PC-9 (cell line): ENCODE data around the gene ABCA7. TPM values are rescaled to one million over a fixed set of nuclear protein-coding genes. Genes with fewer than 3 reads are reported as not detected.
"Not testable (repeated sequence)": the region's sequence is repeated elsewhere in the genome, so short reads cannot be mapped to it uniquely, and the experiment has no call there.

Source experiments
- BruUV-seq: library from RNA; stranded (reverse); fragments of 400-500 nt; replicated peaks from 2 replicates; lab custom pipeline; 2021; lab: Mats Ljungman, UMichigan
- CTCF ChIA-PET: fragments of 300-600 bp; sonication (Branson Sonifier 250); formaldehyde crosslinking; loops from one replicate; lab custom pipeline; 2022; ENCODE audit warnings: antibody characterized with exemption; lab: Charles Lee
- POLR2A ChIA-PET: fragments of 300-600 bp; sonication (Branson Sonifier 250); formaldehyde crosslinking; loops from one replicate; lab custom pipeline; 2022; ENCODE audit warnings: antibody characterized with exemption; ENCODE audit not compliant: unreplicated experiment; lab: Charles Lee
- DNase-seq, 2 experiments: peaks; one replicate each; pipeline versions ENCODE4 v3.0.0 to v3.0.0-alpha.2; 2015 to 2022; ENCODE audit warnings: mixed read lengths in 1 of 2
- H2AFZ ChIP-seq: fragments of 200-600 bp; sonication (generic); 2 replicates; pipeline ENCODE4 v1.8.1; 2017; ENCODE audit warnings: antibody characterized with exemption
- H3F3A ChIP-seq: fragments of 200-600 bp; sonication (generic); 2 replicates; pipeline ENCODE4 v1.8.1; 2017; ENCODE audit warnings: antibody characterized with exemption, mild to moderate bottlenecking, low read depth; ENCODE audit not compliant: insufficient read depth
- H3K27ac ChIP-seq: fragments of 200-600 bp; sonication (generic); 2 replicates; pipeline ENCODE4 v1.6.1; 2016; ENCODE audit warnings: mixed run types
- H3K27me3 ChIP-seq: fragments of 200-600 bp; sonication (generic); 2 replicates; pipeline ENCODE4 v1.6.1; 2016; ENCODE audit warnings: low read depth, mixed run types; ENCODE audit not compliant: insufficient read depth
- H3K36me3 ChIP-seq: fragments of 200-600 bp; sonication (generic); 2 replicates; pipeline ENCODE4 v1.6.1; 2016; ENCODE audit warnings: low read depth, mixed run types
- H3K4me1 ChIP-seq: fragments of 200-600 bp; sonication (generic); replicated peaks from 2 replicates; pipeline ENCODE4 v1.6.1; 2016; ENCODE audit warnings: mixed run types; ENCODE audit not compliant: insufficient read depth
- H3K4me2 ChIP-seq: fragments of 200-600 bp; sonication (generic); 2 replicates; pipeline ENCODE4 v1.6.1; 2017; ENCODE audit warnings: mixed run types
- H3K4me3 ChIP-seq: fragments of 200-600 bp; sonication (generic); 2 replicates; pipeline ENCODE4 v1.6.1; 2016; ENCODE audit warnings: mixed run types
- H3K79me2 ChIP-seq: fragments of 200-600 bp; sonication (generic); 2 replicates; pipeline ENCODE4 v1.6.1; 2017; ENCODE audit warnings: low read depth, mixed run types
- H3K9me2 ChIP-seq: fragments of 200-600 bp; sonication (generic); 2 replicates; pipeline ENCODE4 v1.8.1; 2017; ENCODE audit warnings: mild to moderate bottlenecking; ENCODE audit not compliant: insufficient read depth
- H3K9me3 ChIP-seq: fragments of 200-600 bp; sonication (generic); 2 replicates; pipeline ENCODE4 v1.8.1; 2016; ENCODE audit warnings: low read depth; ENCODE audit not compliant: insufficient read depth
- H4K20me1 ChIP-seq: fragments of 200-600 bp; sonication (generic); 2 replicates; pipeline ENCODE4 v1.8.1; 2017; ENCODE audit not compliant: insufficient read depth
- CTCF ChIP-seq: fragments of 200-600 bp; sonication (generic); conservative IDR thresholded peaks from 2 replicates; pipeline ENCODE4 v1.6.1; 2017; ENCODE audit warnings: mixed run types, antibody characterized with exemption, mild to moderate bottlenecking, moderate library complexity
- EZH2 ChIP-seq: fragments of 200-600 bp; sonication (generic); IDR thresholded peaks from 2 replicates; pipeline ENCODE4 v1.8.0; 2017; ENCODE audit warnings: antibody characterized with exemption, low read depth
- intact Hi-C: fragments of 100-400 bp; cut with micrococcal nuclease; formaldehyde crosslinking; loops from one replicate; pipeline ENCODE4 v1.10.0; 2022; ENCODE audit not compliant: unreplicated experiment
- total RNA-seq: library from RNA; stranded (reverse); gene quantifications from 2 replicates; pipeline ENCODE4 v1.2.3, GENCODE V29; 2021

The ABCA7 gene
- total RNA-seq, 1 experiment from 2014 or later: 29.9 TPM

DNA sequence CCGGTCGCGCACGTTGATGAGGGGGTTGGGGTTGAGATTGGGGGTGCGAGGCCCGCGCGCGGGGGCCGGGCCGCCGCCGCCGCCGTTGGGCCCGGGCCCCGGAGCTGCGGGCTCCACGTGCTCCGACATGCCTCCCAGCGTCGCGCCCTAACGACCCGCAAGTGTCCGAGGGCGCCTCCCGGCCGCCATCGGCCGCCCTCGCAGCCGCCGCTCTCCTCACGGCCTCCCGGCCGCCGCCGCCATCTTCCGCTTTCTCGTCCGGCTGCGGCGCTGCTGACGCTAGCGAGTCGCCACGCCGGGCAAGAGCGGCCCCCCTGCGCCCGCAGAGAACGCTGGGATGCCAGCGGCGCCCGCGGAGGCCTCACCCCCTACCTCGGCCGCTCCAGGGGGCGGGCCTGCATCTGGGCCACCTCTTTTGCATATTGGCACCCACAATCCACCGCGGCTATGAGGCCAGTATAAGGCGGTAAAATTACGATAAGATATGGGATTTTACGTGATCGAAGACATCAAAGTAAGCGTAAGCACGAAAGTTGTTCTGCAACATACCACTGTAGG lies 19.0 kb upstream of the ABCA7 start, which contains the start of gene TMEM259:
Gene TMEM259 (minus strand): TSS at position 256 of the 558 bp plus-strand sequence. CDS start 127 bp downstream, at position 129.
- H3K4me2 ChIP-seq: peak within 1 kb of the TSS; percentile 95
- CTCF ChIA-PET: no interaction called here
- peak within 1 kb of the TSS; percentile 77 for H3K27ac ChIP-seq
- BruUV-seq: no TSS peak
- no peaks in the 10 kb centered on the region for H3K9me3 ChIP-seq
- no peaks in the 10 kb centered on the region for H3K36me3 ChIP-seq
- no peak within 1 kb of the TSS; the same call in 1 of the 2 replicates for H2AFZ ChIP-seq
- no peaks in the 10 kb centered on the region for H3K9me2 ChIP-seq
- peak within 1 kb of the TSS; percentile 86 for H3K4me3 ChIP-seq
- H3K79me2 ChIP-seq: peaks cover 49% of the 10 kb centered on the region
- intact Hi-C loops: loop anchor here (1.0 kb wide), 1 partner anchor 145 kb away; no protein-coding TSS in a partner anchor
- no peaks in the 10 kb centered on the region for H3K27me3 ChIP-seq
- no peak for TF ChIP-seq CTCF
- no peak for TF ChIP-seq EZH2
- peaks cover 37% of the 10 kb centered on the region for H3K4me1 ChIP-seq
- POLR2A ChIA-PET: interaction anchor here (0.7 kb wide), 1 partner anchor 9 kb away, joined by 6 read pairs; no protein-coding TSS in a partner anchor
- H3F3A ChIP-seq: peaks cover 38% of the 10 kb centered on the region
- DNase-seq: peak; percentile 82 to 97
- peaks cover 40% of the 10 kb centered on the region for H4K20me1 ChIP-seq

DNA sequence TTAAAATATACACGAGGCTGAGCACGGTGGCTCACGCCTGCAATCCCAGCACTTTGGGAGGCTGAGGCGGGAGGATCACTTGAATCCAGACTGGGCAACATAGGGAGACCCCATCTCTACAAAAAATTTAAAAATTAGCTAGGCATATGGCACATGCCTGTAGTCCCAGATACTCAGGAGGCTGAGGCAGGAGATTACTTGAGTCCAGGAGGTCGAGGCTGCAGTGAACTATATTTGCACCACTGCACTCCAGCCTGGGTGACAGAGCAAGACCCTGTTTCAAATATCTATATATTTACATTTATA lies 16.1 kb upstream of the ABCA7 start:
- H2AFZ ChIP-seq, H3K27me3 ChIP-seq, H3K4me3 ChIP-seq, H3K9me2 ChIP-seq, intact Hi-C loops, H3K9me3 ChIP-seq, H3K27ac ChIP-seq, H3K4me2 ChIP-seq, POLR2A ChIA-PET, DNase-seq, H3K36me3 ChIP-seq, BruUV-seq: not testable (repeated sequence)
- CTCF ChIA-PET: interaction anchor here (0.7 kb wide), 1 partner anchor 230 kb away, joined by 4 read pairs; no protein-coding TSS in a partner anchor
- peaks cover 36% of the 10 kb centered on the region for H3K79me2 ChIP-seq
- H3K4me1 ChIP-seq: peaks cover 19% of the 10 kb centered on the region
- peaks cover 40% of the 10 kb centered on the region for H3F3A ChIP-seq
- H4K20me1 ChIP-seq: peaks cover 16% of the 10 kb centered on the region

GRCh38 chr19:1025080-1025479 lies 14.8 kb upstream of the ABCA7 start:
- H3K4me1 ChIP-seq, BruUV-seq, H3K4me2 ChIP-seq, H2AFZ ChIP-seq, H3K9me3 ChIP-seq, POLR2A ChIA-PET, H4K20me1 ChIP-seq, H3K9me2 ChIP-seq, H3K27me3 ChIP-seq, H3K27ac ChIP-seq, H3K4me3 ChIP-seq, DNase-seq, H3K36me3 ChIP-seq, intact Hi-C loops: not testable (repeated sequence)
- Histone ChIP-seq H3F3A (peaks cover 40% of the 10 kb centered on the region), H3K79me2 (peaks cover 36% of the 10 kb centered on the region)
- CTCF ChIA-PET: interaction anchor here (0.6 kb wide), 1 partner anchor 142 kb away, joined by 5 read pairs; no protein-coding TSS in a partner anchor

GRCh38 chr19:1025960-1026782 lies 13.7 kb upstream of the ABCA7 start, which contains the start of gene CNN2:
Gene CNN2, plus strand, starts transcription at chr19:1026608. Its CDS starts 54 bp downstream, at chr19:1026662.
- no peaks in the 10 kb centered on the region for H3K27me3 ChIP-seq
- peak within 1 kb of the TSS; percentile 80 for H2AFZ ChIP-seq
- H4K20me1 ChIP-seq: peaks cover 5% of the 10 kb centered on the region; the same call in 1 of the 2 replicates
- DNase-seq: peak in 1 of 2 experiments; percentile 75
- no peaks in the 10 kb centered on the region for H3K9me2 ChIP-seq
- H3K36me3 ChIP-seq: no peaks in the 10 kb centered on the region
- H3K4me1 ChIP-seq: peaks cover 9% of the 10 kb centered on the region; the same call in 1 of the 2 replicates
- TF ChIP-seq EZH2 (no peak), CTCF (no peak)
- BruUV-seq: TSS peak; percentile 42
- ChIA-PET CTCF (no interaction called here), POLR2A (interaction anchor here (0.5 to 1.5 kb wide), 8 partner anchors 9 to 240 kb away, joined by 3 to 17 read pairs (median 6); partner anchors contain the start of gene ABCA7)
- H3K4me3 ChIP-seq: peak within 1 kb of the TSS; percentile 91
- peaks cover 29% of the 10 kb centered on the region for H3K79me2 ChIP-seq
- H3F3A ChIP-seq: peaks cover 40% of the 10 kb centered on the region
- H3K4me2 ChIP-seq: peak within 1 kb of the TSS; percentile 96
- peak within 1 kb of the TSS; percentile 32; the same call in 1 of the 2 replicates for H3K27ac ChIP-seq
- intact Hi-C loops: no loop called here
- H3K9me3 ChIP-seq: no peaks in the 10 kb centered on the region
